Adrenal gland (tissue), 12 donors: ENCODE data around the gene DDX5. TPM values are rescaled to one million over a fixed set of nuclear protein-coding genes. Genes with fewer than 3 reads are reported as not detected.
A peak's percentile ranks its signal among the peaks of the same experiment; 100 is the strongest.

Experiments
- DNase-seq, 7 donors: peaks; one replicate each; pipeline ENCODE4 v3.0.0-alpha.2; 2019 to 2020
- H3K27ac ChIP-seq, 5 donors: fragments of 200-600 bp; sonication (generic) in 4 of 5; 1 replicate in 3 of 5; 2 replicates in 2 of 5; pipeline versions ENCODE4 v1.5.1 to v1.8.0; 2016 to 2020; ENCODE audit warnings: mild to moderate bottlenecking in 1 of 5
- H3K27me3 ChIP-seq: fragments of 200-600 bp; 2 replicates; pipeline ENCODE4 v1.8.0; 2021
- H3K36me3 ChIP-seq, 2 donors: fragments of 200-600 bp; replicated peaks in 1 of 2; 1 replicate in 1 of 2; 2 replicates in 1 of 2; pipeline versions ENCODE4 v1.5.1 to v1.8.0; 2018 to 2022
- H3K4me1 ChIP-seq, 2 donors: fragments of 200-600 bp; replicated peaks in 1 of 2; 1 replicate in 1 of 2; 2 replicates in 1 of 2; pipeline versions ENCODE4 v1.5.1 to v1.8.0; 2018 to 2021
- H3K4me3 ChIP-seq, 4 donors: fragments of 200-600 bp; sonication (generic) in 3 of 4; one replicate each; pipeline ENCODE4 v1.5.1; 2016 to 2018
- H3K9me3 ChIP-seq, 3 donors: fragments of 200-600 bp; sonication (generic) in 1 of 3; replicated peaks in 1 of 3; 1 replicate in 2 of 3; 2 replicates in 1 of 3; pipeline versions ENCODE4 v1.5.1 to v1.8.0; 2016 to 2021
- CTCF ChIP-seq, 6 experiments: fragments of 450-650 bp in 4 of 6; fragments of 200-600 bp in 2 of 6; sonication (generic) in 1 of 6; IDR thresholded peaks; 1 replicate in 5 of 6; 2 replicates in 1 of 6; pipeline versions ENCODE4 v1.5.1 to v1.8.0; 2016 to 2021; ENCODE audit warnings: antibody characterized with exemption in 6 of 6, mild to moderate bottlenecking in 2 of 6, moderate library complexity in 1 of 6
- POLR2A ChIP-seq, 2 donors: fragments of 450-650 bp; IDR thresholded peaks; one replicate each; pipeline ENCODE4 v1.6.1; 2017; ENCODE audit warnings: antibody characterized with exemption in 2 of 2, mild to moderate bottlenecking in 2 of 2, moderate library complexity in 1 of 2
- WGBS, 4 donors: extraction: QIAGEN DNeasy Blood & Tissue Kit in 2 of 4; methylation state at CpG; one replicate each; pipeline versions ENCODE4 v1.1.5 to v1.1.7; 2013 to 2017; 5-methylcytosine and 5-hydroxymethylcytosine counted together
- intact Hi-C, 2 donors: fragments of 100-400 bp; cut with DNase I; formaldehyde crosslinking; loops; one replicate each; pipeline versions ENCODE4 v1.14.1 to v1.15.0; 2022 to 2023
- polyA plus RNA-seq, 3 donors: library from polyadenylated mRNA; stranded (reverse); fragments of 200-250 nt in 2 of 3; fragments of 350-450 nt in 1 of 3; fragmentation: Illumina TruSeq in 1 of 3; extraction: RNeasy Lipid Tissue Mini Kit (QIAGEN cat#74804) in 1 of 3; gene quantifications; one replicate each; pipeline ENCODE4 v1.2.3, GENCODE V29; 2013 to 2014
- total RNA-seq, 9 donors: library from RNA; depleted of rRNA in 4 of 9; stranded (reverse); fragments of >200 nt in 4 of 9; fragments of 120-200 nt in 1 of 9; fragmentation: NEBNext Ultra II Directional in 1 of 9; extraction: Animal tissue kit (Norgen Biotek cat#: 25700) in 1 of 9; gene quantifications; one replicate each; pipeline versions ENCODE4 v1.1.0 to v1.2.4, GENCODE V29; 2013 to 2023
- donor health status: healthy with polysubstance abuse.
- donor health status: Bipolar disorder and iron deficiency.
- donor health status: DM: yes; HTN: yes; CAD: no.
- donor health status: DM: no; HTN: no; CAD: no.
- donor health status: DM: no; HTN: no; CAD: no.
- donor health status: DM: yes; HTN: yes; CAD: no.

The DDX5 gene
- total and polyA plus RNA-seq, 12 donors, result 315 to 1,846 (median 953) TPM

- H3K27me3 ChIP-seq, result no peaks in the 10 kb centered on the region
- no peak for TF ChIP-seq CTCF (IDR thresholded peaks at IDR 0.05)
- TF ChIP-seq POLR2A (IDR thresholded peaks at IDR 0.05), result no peak
- H3K36me3 ChIP-seq, result no peaks in the 10 kb centered on the region
- H3K9me3 ChIP-seq, result no peaks in the 10 kb centered on the region
- intact Hi-C loops, result no loop called here
- 62 to 78% (median 69%) methylated on average over 7 of the region's 7 CpGs for WGBS, 4 donors
- no peak overlapping the region for H3K27ac ChIP-seq
- DNase-seq, result no peak
- no peaks in the 10 kb centered on the region for H3K4me1 ChIP-seq
- H3K4me3 ChIP-seq, result no peak overlapping the region
Observed at GRCh38 chr17:64457156-64457555, 48.9 kb downstream of the DDX5 start.

- no peak overlapping the region for H3K27ac ChIP-seq
- H3K4me3 ChIP-seq, result no peak overlapping the region
- intact Hi-C loops, result no loop called here
- H3K9me3 ChIP-seq, result no peaks in the 10 kb centered on the region
- TF ChIP-seq POLR2A (IDR thresholded peaks at IDR 0.05) (no peak), CTCF (IDR thresholded peaks at IDR 0.05) (no peak)
- no peaks in the 10 kb centered on the region for H3K27me3 ChIP-seq
- DNase-seq, result no peak
- no peaks in the 10 kb centered on the region for H3K4me1 ChIP-seq
- 63 to 69% (median 68%) methylated on average over 8 of the region's 8 CpGs for WGBS, 4 donors
- no peaks in the 10 kb centered on the region for H3K36me3 ChIP-seq
Observed at GRCh38 chr17:64455993-64456885, 49.9 kb downstream of the DDX5 start.

- H3K36me3 ChIP-seq, result no peaks in the 10 kb centered on the region
- H3K4me3 ChIP-seq, result peak overlapping the region in 1 of 4 donors; percentile 33
- H3K27me3 ChIP-seq, result no peaks in the 10 kb centered on the region
- no peaks in the 10 kb centered on the region for H3K4me1 ChIP-seq
- no peak for DNase-seq
- WGBS, 4 donors, result 67 to 74% (median 70%) methylated on average over 3 of the region's 3 CpGs
- TF ChIP-seq CTCF (IDR thresholded peaks at IDR 0.05) (no peak), POLR2A (IDR thresholded peaks at IDR 0.05) (no peak)
- peak overlapping the region in 3 of 5 donors; percentile 44 to 73 (median 64) for H3K27ac ChIP-seq
- intact Hi-C loops, result no loop called here
- H3K9me3 ChIP-seq, result no peaks in the 10 kb centered on the region
Observed at GRCh38 chr17:64449545-64449944, 56.5 kb downstream of the DDX5 start.

GRCh38 chr17:64448665-64449512 lies 57.2 kb downstream of the DDX5 start, which contains the start of gene MILR1:
MILR1 (plus strand) TSS chr17:64449115; CDS start chr17:64449169, 54 bp downstream.
- Histone ChIP-seq H3K9me3 (no peaks in the 10 kb centered on the region), H3K27ac (peak within 1 kb of the TSS in 3 of 5 donors; percentile 44 to 73 (median 64)), H3K4me3 (peak within 1 kb of the TSS in 1 of 4 donors; percentile 33), H3K27me3 (no peaks in the 10 kb centered on the region), H3K4me1 (no peaks in the 10 kb centered on the region), H3K36me3 (no peaks in the 10 kb centered on the region)
- TF ChIP-seq CTCF (IDR thresholded peaks at IDR 0.05) (no peak), POLR2A (IDR thresholded peaks at IDR 0.05) (no peak)
- 41 to 44% (median 42%) methylated on average over 10 of the region's 10 CpGs for WGBS, 4 donors
- peak in 5 of 7 donors; percentile 30 to 62 (median 47) for DNase-seq
- intact Hi-C loops, result no loop called here
